ENCODE data around the gene OR2B6.

GRCh38 chr6:27972750-27973149 lies 15.7 kb downstream of the OR2B6 start:
- TF ChIP-seq EP300 (IDR thresholded peaks at IDR 0.05) (no peak), CTCF (IDR thresholded peaks at IDR 0.05) (no peak), POLR2A (IDR thresholded peaks at IDR 0.05) (no peak)
